MCF 10A (cell line): Measurements from ENCODE around the gene RHOT2. TPM values are rescaled to one million over a fixed set of nuclear protein-coding genes. Genes with fewer than 3 reads are reported as not detected.

Experiments used
- BruUV-seq: library from RNA; stranded (reverse); fragments of 400-500 nt; replicated peaks from 2 replicates; lab custom pipeline; 2021; lab: Mats Ljungman, UMichigan
- CTCF ChIA-PET: fragments of 300-600 bp; sonication (Branson Sonifier 250); formaldehyde crosslinking; extraction: SDS; loops from one replicate; lab custom pipeline; 2021; ENCODE audit warnings: antibody characterized with exemption, inconsistent platforms; lab: Yijun Ruan, JAX
- POLR2A ChIA-PET: fragments of 300-600, 350-650 bp; sonication (Branson Sonifier 250); formaldehyde crosslinking; extraction: SDS; loops from one replicate; lab custom pipeline; 2020; ENCODE audit warnings: antibody characterized with exemption, inconsistent platforms; lab: Yijun Ruan, JAX
- DNase-seq: peaks from one replicate; pipeline ENCODE4 v3.0.0-alpha.2; 2018; ENCODE audit not compliant: unreplicated experiment
- H3K27ac Mint-ChIP-seq: one replicate; pipeline ENCODE4 v1.8.0; 2022; ENCODE audit warnings: mild to moderate bottlenecking, low read depth, mixed read lengths; ENCODE audit not compliant: unreplicated experiment
- H3K27me3 Mint-ChIP-seq: one replicate; pipeline ENCODE4 v1.8.0; 2022; ENCODE audit warnings: mixed read lengths; ENCODE audit not compliant: insufficient read depth, unreplicated experiment
- H3K36me3 Mint-ChIP-seq: one replicate; pipeline ENCODE4 v1.8.0; 2022; ENCODE audit warnings: mild to moderate bottlenecking, moderate library complexity, mixed read lengths; ENCODE audit not compliant: insufficient read depth, unreplicated experiment
- H3K4me1 Mint-ChIP-seq: one replicate; pipeline ENCODE4 v1.8.0; 2022; ENCODE audit warnings: mixed read lengths; ENCODE audit not compliant: insufficient read depth, unreplicated experiment
- H3K4me3 Mint-ChIP-seq: one replicate; pipeline ENCODE4 v1.8.0; 2022; ENCODE audit warnings: mild to moderate bottlenecking, moderate library complexity, mixed read lengths; ENCODE audit not compliant: unreplicated experiment
- H3K9me3 Mint-ChIP-seq: one replicate; pipeline ENCODE4 v1.8.0; 2022; ENCODE audit warnings: mixed read lengths; ENCODE audit not compliant: unreplicated experiment
- intact Hi-C: fragments of 100-400 bp; cut with micrococcal nuclease; formaldehyde crosslinking; loops from 2 replicates; pipeline ENCODE4 v1.14.1; 2022
- total RNA-seq: library from RNA; stranded (reverse); gene quantifications from 2 replicates; pipeline ENCODE4 v1.2.3, GENCODE V29; 2022
- TF ChIP-seq, protein P1 (sequence below): fragments of 200-600 bp; IDR thresholded peaks from one replicate; pipeline ENCODE4 v1.8.0; 2022; ENCODE audit warnings: antibody characterized with exemption, mild to moderate bottlenecking; ENCODE audit not compliant: unreplicated experiment

Gene RHOT2
- total RNA-seq, 1 experiment from 2014 or later: 118 TPM

DNA sequence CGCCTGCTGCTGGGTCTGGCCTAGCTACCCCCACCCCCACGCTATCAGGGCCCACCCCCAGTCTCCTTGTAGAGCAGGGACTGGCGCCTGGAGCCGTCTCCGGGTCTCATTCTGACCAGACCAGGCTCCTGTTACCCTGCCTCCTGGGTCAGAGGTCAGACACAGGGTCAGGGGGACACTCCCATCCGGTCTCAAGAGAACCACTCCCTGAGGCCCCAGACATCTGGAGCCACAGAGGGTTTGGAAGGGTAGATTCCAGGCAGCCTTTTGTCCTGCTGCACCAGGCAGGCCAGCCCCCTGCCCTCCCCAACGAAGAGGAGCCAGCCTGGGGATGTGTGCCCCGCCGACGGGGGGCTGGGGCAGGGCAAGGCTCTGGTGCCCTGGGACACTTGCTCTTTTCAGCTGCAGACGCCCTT, 38.1 kb upstream of the RHOT2 start:
- TF ChIP-seq, protein P1, sequence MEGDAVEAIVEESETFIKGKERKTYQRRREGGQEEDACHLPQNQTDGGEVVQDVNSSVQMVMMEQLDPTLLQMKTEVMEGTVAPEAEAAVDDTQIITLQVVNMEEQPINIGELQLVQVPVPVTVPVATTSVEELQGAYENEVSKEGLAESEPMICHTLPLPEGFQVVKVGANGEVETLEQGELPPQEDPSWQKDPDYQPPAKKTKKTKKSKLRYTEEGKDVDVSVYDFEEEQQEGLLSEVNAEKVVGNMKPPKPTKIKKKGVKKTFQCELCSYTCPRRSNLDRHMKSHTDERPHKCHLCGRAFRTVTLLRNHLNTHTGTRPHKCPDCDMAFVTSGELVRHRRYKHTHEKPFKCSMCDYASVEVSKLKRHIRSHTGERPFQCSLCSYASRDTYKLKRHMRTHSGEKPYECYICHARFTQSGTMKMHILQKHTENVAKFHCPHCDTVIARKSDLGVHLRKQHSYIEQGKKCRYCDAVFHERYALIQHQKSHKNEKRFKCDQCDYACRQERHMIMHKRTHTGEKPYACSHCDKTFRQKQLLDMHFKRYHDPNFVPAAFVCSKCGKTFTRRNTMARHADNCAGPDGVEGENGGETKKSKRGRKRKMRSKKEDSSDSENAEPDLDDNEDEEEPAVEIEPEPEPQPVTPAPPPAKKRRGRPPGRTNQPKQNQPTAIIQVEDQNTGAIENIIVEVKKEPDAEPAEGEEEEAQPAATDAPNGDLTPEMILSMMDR: no peak
- DNase-seq: no peak
- ChIA-PET POLR2A (interaction anchor here (4.7 kb wide), 1 partner anchor 38 kb away, joined by 53 read pairs; the partner anchor contains the start of gene RAB40C), CTCF (no interaction called here)
- Mint-ChIP-seq H3K36me3 (peaks cover 26% of the 10 kb centered on the region), H3K4me3 (no peak overlapping the region), H3K4me1 (peaks cover 23% of the 10 kb centered on the region), H3K27ac (no peak overlapping the region), H3K9me3 (no peaks in the 10 kb centered on the region), H3K27me3 (no peaks in the 10 kb centered on the region)
- no TSS peak for BruUV-seq
- intact Hi-C loops: no loop called here

DNA sequence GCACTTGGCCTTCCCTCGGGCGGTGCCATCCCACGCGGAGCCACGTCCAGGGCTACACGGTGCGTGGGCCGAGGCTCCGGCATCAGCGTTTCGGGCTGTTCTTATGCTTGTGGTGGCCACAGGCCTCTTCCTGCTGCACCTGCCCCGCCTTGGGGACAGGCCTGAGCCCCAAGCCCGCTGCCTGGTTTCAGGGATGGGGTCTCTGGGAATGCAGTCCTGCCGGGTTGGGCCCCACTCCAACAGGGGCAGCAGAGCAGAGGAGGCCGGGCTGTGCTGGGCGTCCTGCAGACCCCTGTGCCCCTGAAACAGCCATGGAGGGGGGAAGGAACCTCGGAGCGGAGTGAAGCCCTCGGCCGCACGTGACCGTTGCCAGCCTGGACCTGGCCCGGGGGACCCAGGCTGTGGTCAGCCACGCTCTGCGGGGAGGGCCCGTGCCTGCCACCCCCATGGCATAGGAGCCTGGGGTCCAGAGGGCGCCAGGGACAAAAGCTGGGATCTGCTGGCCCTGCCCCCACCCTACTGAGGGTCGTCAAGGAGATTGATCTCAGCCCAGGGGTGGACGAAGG, 37.6 kb upstream of the RHOT2 start:
- ChIA-PET POLR2A (interaction anchor here (1.0 to 4.7 kb wide), 2 partner anchors 9 to 38 kb away, joined by 3 to 53 read pairs; partner anchors contain the start of gene RAB40C), CTCF (no interaction called here)
- no peaks in the 10 kb centered on the region for H3K27me3 Mint-ChIP-seq
- no peak for DNase-seq
- H3K4me3 Mint-ChIP-seq: no peak overlapping the region
- intact Hi-C loops: no loop called here
- H3K9me3 Mint-ChIP-seq: no peaks in the 10 kb centered on the region
- H3K27ac Mint-ChIP-seq: no peak overlapping the region
- H3K36me3 Mint-ChIP-seq: peaks cover 26% of the 10 kb centered on the region
- no TSS peak for BruUV-seq
- TF ChIP-seq, protein P1: no peak
- H3K4me1 Mint-ChIP-seq: peaks cover 23% of the 10 kb centered on the region

DNA sequence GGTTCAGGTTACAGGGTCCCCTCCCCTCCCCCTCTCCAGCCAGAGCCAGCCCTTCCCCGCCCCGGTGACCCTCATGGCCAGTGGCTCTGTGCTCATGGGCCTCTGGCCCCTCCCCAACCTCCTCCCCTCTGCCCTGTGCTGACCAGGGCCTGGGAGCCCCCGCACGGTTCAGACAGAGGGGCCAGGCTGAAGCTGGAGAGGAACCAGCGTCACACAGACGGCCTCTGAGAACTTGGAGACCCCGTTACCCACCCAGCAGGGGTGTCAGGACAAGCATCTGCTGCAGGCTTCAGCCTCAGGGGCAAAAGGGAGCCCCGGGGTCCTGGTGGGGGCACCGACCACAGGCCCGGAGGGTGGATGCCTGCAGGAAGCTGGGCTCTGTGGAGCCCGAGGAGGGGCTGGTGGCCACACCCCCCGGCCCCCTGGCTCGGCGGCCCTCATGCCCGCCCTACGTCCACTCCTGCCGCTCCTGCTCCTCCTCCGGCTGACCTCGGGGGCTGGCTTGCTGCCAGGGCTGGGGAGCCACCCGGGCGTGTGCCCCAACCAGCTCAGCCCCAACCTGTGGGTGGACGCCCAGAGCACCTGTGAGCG, 37.0 kb upstream of the RHOT2 start, which contains the start of gene WFIKKN1:
Gene WFIKKN1, plus strand, starts transcription at position 171 of the 591 bp plus-strand sequence. Its CDS starts 269 bp downstream, at position 440.
- DNase-seq: peak; percentile 45
- BruUV-seq: no TSS peak
- ChIA-PET POLR2A (interaction anchor here (1.0 kb wide), 1 partner anchor 9 kb away, joined by 3 read pairs; no protein-coding TSS in a partner anchor), CTCF (interaction anchor here (0.6 kb wide), 1 partner anchor 20 kb away, joined by 3 read pairs; no protein-coding TSS in a partner anchor)
- no peak within 1 kb of the TSS for H3K27ac Mint-ChIP-seq
- no peaks in the 10 kb centered on the region for H3K27me3 Mint-ChIP-seq
- intact Hi-C loops: no loop called here
- H3K36me3 Mint-ChIP-seq: peaks cover 26% of the 10 kb centered on the region
- peak within 1 kb of the TSS; percentile 10 for H3K4me3 Mint-ChIP-seq
- no peaks in the 10 kb centered on the region for H3K9me3 Mint-ChIP-seq
- TF ChIP-seq, protein P1: no peak
- H3K4me1 Mint-ChIP-seq: peaks cover 23% of the 10 kb centered on the region

DNA sequence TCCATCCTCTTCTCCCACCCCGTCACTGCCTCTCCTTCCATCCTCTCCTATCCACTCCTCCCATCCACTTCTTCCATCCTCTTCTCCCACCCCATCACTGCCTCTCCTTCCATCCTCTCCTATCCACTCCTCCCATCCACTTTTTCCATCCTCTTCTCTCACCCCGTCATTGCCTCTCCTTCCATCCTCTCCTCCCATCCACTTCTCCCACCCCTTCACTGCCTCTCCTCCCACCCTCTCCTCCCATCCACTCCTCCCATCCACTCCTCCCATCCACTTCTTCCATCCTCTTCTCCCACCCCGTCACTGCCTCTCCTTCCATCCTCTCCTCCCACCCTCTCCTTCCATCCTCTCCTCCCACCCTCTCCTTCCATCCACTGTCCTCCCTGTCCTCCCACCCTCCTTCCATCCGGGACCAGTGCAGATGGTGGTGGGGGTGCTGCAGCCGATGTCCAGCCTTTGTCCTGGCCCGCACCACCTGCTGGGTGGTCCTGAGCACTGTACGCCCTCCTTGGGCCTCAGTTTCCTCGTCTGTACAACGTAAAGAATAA, 36.0 kb upstream of the RHOT2 start:
- BruUV-seq: no TSS peak
- peaks cover 29% of the 10 kb centered on the region for H3K36me3 Mint-ChIP-seq
- peaks cover 17% of the 10 kb centered on the region for H3K4me1 Mint-ChIP-seq
- H3K27ac Mint-ChIP-seq: no peak overlapping the region
- no peaks in the 10 kb centered on the region for H3K27me3 Mint-ChIP-seq
- no peak for DNase-seq
- CTCF ChIA-PET: no interaction called here
- POLR2A ChIA-PET: no interaction called here
- TF ChIP-seq, protein P1: no peak
- intact Hi-C loops: no loop called here
- peak overlapping the region; percentile 10 for H3K4me3 Mint-ChIP-seq
- no peaks in the 10 kb centered on the region for H3K9me3 Mint-ChIP-seq
